Muscle layer of duodenum (tissue), 2 donors: ENCODE results near the gene GRB7.
"Not testable (repeated sequence)": the region's sequence is repeated elsewhere in the genome, so short reads cannot be mapped to it uniquely, and the experiment has no call there.

Source experiments
- H3K27ac ChIP-seq: one replicate; pipeline ENCODE4 v1.7.0; 2013; ENCODE audit warnings: mild to moderate bottlenecking, low read length
- H3K27me3 ChIP-seq: one replicate; pipeline ENCODE4 v1.7.0; 2013; ENCODE audit warnings: low read depth, mild to moderate bottlenecking, control low read depth, low read length
- H3K36me3 ChIP-seq, 2 donors: one replicate each; pipeline ENCODE4 v1.7.0; 2013; ENCODE audit warnings: low read length in 2 of 2, control low read depth in 1 of 2, mild to moderate bottlenecking in 1 of 2; ENCODE audit not compliant: insufficient read depth in 2 of 2, control insufficient read depth in 1 of 2
- H3K4me1 ChIP-seq, 2 donors: one replicate each; pipeline ENCODE4 v1.7.0; 2013; ENCODE audit warnings: low read length in 2 of 2, mild to moderate bottlenecking in 2 of 2, control low read depth in 1 of 2, moderate library complexity in 1 of 2; ENCODE audit not compliant: insufficient read depth in 2 of 2, control insufficient read depth in 1 of 2
- H3K4me3 ChIP-seq, 2 donors: one replicate each; pipeline ENCODE4 v1.7.0; 2013; ENCODE audit warnings: low read length in 2 of 2, low read depth in 1 of 2, mild to moderate bottlenecking in 1 of 2
- H3K9me3 ChIP-seq, 2 donors: one replicate each; pipeline ENCODE4 v1.7.0; 2013; ENCODE audit warnings: low read length in 2 of 2, control low read depth in 1 of 2, mild to moderate bottlenecking in 1 of 2; ENCODE audit not compliant: control insufficient read depth in 1 of 2
- donor health status: healthy.

Gene GRB7

DNA sequence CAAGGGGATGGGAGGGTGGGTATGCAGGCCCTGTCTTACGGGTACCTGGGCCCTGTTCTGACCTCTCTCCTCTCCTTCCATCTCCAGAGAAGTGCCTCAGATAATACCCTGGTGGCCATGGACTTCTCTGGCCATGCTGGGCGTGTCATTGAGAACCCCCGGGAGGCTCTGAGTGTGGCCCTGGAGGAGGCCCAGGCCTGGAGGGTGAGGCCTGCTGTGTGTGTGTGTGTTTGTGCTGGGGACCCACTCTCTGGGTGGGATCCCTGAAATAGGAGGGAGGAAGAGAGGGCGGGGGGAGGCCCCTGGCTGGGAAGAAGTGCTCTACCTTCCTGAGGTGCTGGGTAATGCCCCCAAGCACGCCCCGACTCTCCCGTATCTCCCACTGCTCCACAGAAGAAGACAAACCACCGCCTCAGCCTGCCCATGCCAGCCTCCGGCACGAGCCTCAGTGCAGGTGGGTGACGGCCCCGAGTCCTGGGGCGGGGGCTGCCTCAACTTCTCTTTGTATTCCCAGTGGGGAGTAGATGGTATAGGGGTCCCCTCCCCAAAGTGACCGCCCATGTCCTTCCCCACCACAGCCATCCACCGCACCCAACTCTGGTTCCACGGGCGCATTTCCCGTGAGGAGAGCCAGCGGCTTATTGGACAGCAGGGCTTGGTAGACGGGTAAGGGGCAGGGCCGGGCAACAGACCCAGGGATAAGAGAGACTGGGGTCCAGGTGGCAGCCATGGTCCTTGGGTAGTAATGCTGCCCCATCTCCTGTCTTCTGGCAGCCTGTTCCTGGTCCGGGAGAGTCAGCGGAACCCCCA lies 7.8 kb downstream of the GRB7 start:
- Histone ChIP-seq H3K36me3 (no peaks in the 10 kb centered on the region), H3K27me3 (no peaks in the 10 kb centered on the region), H3K9me3 (no peaks in the 10 kb centered on the region), H3K4me1 (no peaks in the 10 kb centered on the region), H3K27ac (no peak overlapping the region), H3K4me3 (no peak overlapping the region)

DNA sequence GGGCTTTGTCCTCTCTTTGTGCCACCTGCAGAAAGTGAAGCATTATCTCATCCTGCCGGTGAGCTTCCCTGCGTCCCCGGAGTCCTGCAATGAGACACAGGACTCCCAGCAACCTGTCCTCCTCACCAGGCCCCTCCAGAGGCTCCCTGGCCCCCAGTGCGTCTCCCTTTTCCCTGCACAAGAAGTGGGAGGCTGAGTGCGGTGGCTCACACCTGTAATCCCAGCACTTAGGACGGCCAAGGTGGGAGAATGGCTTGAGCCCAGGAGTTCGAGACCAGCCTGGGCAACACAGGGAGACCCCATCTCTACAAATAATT lies 8.4 kb downstream of the GRB7 start:
- no peaks in the 10 kb centered on the region for H3K36me3 ChIP-seq
- no peaks in the 10 kb centered on the region for H3K4me1 ChIP-seq
- H3K4me3 ChIP-seq: no peak overlapping the region
- H3K27me3 ChIP-seq: no peaks in the 10 kb centered on the region
- H3K9me3 ChIP-seq: no peaks in the 10 kb centered on the region
- no peak overlapping the region for H3K27ac ChIP-seq

GRCh38 chr17:39747745-39748144 lies 10.0 kb downstream of the GRB7 start:
- no peaks in the 10 kb centered on the region for H3K27me3 ChIP-seq
- no peaks in the 10 kb centered on the region for H3K9me3 ChIP-seq
- H3K27ac ChIP-seq: no peak overlapping the region
- H3K4me1 ChIP-seq: no peaks in the 10 kb centered on the region
- H3K4me3 ChIP-seq: no peak overlapping the region
- no peaks in the 10 kb centered on the region for H3K36me3 ChIP-seq

DNA sequence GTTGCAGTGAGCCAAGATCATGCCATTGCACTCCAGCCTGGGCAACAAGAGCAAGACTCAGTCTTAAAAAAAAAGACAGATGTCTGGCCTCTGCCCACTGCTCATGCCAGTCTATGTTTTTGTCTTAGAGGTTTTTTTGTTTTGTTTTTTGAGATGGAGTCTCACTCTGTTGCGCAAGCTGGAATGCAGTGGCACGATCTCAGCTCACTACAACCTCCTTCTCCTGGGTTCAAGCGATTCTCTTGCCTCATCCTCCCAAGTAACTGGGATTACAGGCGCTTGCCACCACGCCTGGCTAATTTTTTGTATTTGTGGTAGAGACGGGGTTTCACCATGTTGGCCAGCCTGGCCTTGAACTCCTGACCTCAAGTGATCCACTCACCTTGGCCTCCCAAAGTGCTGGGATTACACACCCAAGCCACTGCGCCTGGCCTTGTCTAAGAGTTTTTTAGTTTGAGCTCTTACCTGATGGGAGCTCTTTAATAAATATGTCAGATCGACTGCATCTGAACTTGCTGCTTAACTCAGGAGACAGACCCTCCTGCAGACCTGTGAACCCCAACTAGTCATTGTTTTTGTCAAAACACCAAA lies 10.8 kb downstream of the GRB7 start:
- H3K36me3 ChIP-seq, H3K4me1 ChIP-seq, H3K4me3 ChIP-seq, H3K9me3 ChIP-seq, H3K27ac ChIP-seq, H3K27me3 ChIP-seq: not testable (repeated sequence)

DNA sequence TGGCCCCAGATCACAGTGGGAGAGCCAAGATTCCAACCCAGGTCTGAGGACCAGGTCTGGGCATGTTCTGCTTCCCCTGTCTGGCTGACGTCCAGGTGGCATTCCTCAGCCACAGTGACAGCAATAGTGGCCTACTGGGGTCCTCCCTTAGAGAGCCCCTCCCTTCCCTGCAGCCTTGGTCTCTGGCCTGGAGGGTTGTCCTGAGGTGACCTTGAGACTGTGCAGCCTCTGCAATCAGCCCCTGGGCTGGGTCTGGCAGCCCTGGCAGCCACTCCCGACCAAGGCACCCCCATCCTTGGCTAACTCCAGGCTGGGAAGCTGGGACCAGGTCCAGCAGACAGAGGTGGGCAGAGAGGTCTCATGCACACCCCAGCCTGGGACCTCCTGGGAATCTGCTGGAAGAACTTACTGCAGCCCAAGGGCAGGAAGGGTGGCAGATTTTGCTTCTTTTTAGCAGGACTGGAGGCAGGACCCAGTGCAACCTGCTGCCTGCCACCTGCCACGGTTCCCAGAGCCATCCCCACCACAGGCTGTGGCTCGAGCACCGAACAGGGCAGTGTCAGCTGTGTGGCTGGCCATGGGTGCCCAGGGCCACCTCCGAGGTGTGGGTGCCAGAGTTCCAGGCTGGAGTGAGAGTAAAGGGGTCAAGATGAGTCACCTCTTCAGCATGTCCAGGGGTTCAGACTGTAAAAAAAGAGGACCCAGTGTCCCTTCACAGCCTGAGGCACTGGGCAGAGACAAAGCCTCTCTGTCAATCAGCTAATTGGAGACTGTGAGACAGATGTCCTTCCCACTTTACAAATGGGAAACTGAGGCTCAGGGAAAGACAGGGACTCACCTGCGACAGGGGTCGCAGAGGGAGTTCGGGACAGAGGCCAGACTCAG lies 12.6 kb downstream of the GRB7 start:
- peaks cover 8% of the 10 kb centered on the region in 2 donors for H3K4me1 ChIP-seq
- no peaks in the 10 kb centered on the region for H3K36me3 ChIP-seq
- H3K27ac ChIP-seq: no peak overlapping the region
- H3K27me3 ChIP-seq: no peaks in the 10 kb centered on the region
- no peak overlapping the region for H3K4me3 ChIP-seq
- no peaks in the 10 kb centered on the region for H3K9me3 ChIP-seq

DNA sequence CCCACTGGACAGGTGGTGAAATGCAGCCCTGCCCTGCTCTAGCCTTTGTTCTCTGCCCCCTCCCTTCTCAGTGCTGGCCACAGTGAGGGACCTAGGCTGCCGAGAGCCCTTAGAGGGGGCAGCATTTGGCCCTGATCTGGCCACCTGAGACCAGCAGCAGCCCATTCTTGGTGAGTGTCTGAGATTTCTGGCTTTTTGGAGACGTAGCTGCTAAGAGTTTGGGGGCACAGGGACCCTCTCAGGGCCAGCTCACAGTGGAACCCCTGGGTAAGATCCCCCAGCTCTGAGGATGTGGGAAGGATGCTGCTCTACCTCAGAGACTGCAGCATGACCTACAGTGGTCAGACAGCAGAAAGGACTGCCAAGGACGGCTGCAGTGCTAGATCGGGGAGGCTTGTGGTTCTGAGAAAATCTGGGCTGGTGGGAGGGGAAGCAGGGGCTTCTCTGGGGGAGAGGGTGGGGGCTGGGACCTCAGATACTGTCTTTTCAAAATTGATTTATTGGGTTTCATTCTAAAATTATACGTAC lies 13.3 kb downstream of the GRB7 start:
- Histone ChIP-seq H3K36me3 (no peaks in the 10 kb centered on the region), H3K4me3 (no peak overlapping the region), H3K27ac (no peak overlapping the region), H3K4me1 (peaks cover 8 to 9% of the 10 kb centered on the region in 2 donors), H3K27me3 (no peaks in the 10 kb centered on the region), H3K9me3 (no peaks in the 10 kb centered on the region)

- Histone ChIP-seq H3K9me3 (no peaks in the 10 kb centered on the region), H3K27me3 (no peaks in the 10 kb centered on the region), H3K4me3 (no peak overlapping the region), H3K4me1 (peaks cover 8 to 9% of the 10 kb centered on the region in 2 donors), H3K27ac (no peak overlapping the region), H3K36me3 (no peaks in the 10 kb centered on the region)
Observed at GRCh38 chr17:39751637-39752036, 13.9 kb downstream of the GRB7 start.

DNA sequence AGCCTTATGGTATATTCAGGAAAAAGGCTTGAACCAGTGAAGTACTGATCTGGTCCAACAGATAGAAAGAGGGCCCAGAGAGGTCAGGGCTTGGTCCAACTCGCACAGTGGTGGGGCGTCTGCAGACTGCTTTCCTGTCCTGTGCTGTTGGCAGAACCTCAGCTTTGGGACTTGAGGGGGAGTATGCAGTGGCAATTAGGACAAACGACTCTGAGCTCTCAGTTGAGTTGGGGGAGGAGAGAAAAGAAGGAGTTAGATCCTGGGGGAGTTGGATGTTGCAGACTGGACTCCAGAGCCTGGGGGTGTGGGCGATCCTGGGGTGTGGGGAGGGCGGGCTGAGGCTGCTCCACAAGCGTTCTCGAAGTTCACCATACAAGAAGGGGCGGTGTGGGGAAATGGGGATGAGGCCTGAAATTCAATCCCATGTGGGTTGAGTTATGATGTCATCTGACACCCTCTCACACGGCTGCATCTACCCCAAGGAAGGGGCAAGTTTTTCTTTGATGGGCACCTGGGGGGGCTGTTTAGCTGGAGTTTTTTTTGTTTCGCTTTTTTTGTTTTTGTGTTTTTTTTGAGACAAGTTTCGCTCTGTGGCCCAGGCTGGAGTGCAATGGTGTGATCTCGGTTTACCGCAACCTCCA lies 14.6 kb downstream of the GRB7 start:
- H3K4me3 ChIP-seq: no peak overlapping the region
- H3K4me1 ChIP-seq: peaks cover 8 to 9% of the 10 kb centered on the region in 2 donors
- no peaks in the 10 kb centered on the region for H3K27me3 ChIP-seq
- H3K9me3 ChIP-seq: no peaks in the 10 kb centered on the region
- no peaks in the 10 kb centered on the region for H3K36me3 ChIP-seq
- H3K27ac ChIP-seq: no peak overlapping the region

DNA sequence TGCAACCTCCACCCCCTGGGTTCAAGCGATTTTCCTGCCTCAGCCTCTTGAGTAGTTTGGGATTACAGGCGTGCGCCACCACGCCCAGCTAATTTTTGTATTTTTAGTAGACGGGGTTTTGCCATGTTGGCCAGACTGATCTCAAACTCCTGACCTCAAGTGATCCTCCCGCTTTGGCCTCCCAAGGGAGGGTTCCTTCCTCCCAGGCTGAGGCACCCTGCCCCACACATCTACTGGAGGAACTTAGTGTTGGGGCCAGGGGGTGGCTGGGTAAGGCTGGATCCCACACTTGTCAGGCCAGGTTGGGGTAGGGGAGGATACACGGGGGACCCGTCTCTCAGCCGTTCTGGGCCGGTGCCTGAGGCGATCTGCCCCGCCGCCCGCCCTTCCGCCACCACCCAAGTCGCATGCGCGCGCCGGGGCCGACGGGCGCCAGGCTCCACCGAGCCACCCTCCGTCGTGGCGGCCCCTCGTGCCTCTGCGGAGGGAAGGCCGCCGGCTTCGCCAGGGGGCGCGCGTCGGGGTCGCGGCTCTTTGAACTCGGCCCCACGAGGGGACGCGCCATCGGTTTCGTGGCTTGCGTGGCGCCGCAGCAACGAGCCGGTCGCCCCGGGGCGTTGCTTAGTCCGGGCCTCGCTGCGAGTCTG lies 15.9 kb downstream of the GRB7 start:
- Histone ChIP-seq H3K4me3 (peak overlapping the region; percentile 42 to 71), H3K9me3 (no peaks in the 10 kb centered on the region), H3K27me3 (no peaks in the 10 kb centered on the region), H3K4me1 (peaks cover 8 to 9% of the 10 kb centered on the region in 2 donors), H3K27ac (no peak overlapping the region), H3K36me3 (no peaks in the 10 kb centered on the region)

DNA sequence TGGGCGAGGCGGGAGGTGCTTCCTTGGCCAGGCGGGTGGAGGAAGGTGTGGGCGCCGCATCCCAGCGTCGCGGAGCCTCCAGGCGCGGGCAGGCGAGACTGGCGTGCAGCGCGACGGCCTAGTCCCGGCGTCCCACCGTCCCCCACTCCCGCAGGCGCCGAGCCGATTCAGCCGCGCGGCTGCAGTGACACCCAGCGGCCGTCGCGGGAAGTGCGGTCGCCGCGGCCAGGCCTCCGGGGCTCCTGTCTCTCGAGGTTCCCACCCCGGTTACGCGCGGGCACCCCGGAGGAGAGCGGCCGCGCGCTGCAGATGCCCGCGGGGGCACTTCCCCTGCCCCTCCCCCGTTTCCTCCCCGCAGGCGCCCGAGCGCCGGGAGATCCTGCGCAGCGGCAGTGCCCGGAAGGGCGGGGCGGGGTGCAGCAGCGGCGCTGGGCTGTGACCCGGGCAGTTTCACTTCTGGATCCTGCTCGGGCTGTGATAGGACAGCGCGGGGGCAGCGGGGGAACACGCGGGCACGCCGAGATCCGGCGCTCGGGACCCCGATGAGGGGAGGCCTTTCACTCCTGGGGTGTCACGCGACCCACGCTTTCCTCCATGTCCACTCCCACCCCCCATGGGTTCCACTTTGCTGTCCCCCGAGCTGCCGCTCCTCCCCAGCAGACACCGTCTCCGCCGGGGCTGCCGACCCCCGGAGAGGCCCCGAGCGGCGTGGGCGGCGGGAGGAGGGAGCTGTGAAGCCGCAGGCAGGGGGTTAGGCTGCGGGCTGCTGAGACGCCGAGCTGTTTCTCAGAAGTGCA lies 16.6 kb downstream of the GRB7 start:
- Histone ChIP-seq H3K36me3 (no peaks in the 10 kb centered on the region), H3K9me3 (no peaks in the 10 kb centered on the region), H3K4me3 (peak overlapping the region; percentile 52 to 71), H3K4me1 (peaks cover 8 to 9% of the 10 kb centered on the region in 2 donors), H3K27ac (peak overlapping the region; percentile 67), H3K27me3 (no peaks in the 10 kb centered on the region)
